HG02943 (cell line): ENCODE measurements around the gene PET100.

Experiments used
- ATAC-seq: cut with Tn5 transposase; IDR thresholded peaks from one replicate; pipeline ENCODE4 v1.9.1; 2021; ENCODE audit warnings: mild to moderate bottlenecking, low read depth, moderate library complexity; ENCODE audit not compliant: unreplicated experiment

The PET100 gene

DNA sequence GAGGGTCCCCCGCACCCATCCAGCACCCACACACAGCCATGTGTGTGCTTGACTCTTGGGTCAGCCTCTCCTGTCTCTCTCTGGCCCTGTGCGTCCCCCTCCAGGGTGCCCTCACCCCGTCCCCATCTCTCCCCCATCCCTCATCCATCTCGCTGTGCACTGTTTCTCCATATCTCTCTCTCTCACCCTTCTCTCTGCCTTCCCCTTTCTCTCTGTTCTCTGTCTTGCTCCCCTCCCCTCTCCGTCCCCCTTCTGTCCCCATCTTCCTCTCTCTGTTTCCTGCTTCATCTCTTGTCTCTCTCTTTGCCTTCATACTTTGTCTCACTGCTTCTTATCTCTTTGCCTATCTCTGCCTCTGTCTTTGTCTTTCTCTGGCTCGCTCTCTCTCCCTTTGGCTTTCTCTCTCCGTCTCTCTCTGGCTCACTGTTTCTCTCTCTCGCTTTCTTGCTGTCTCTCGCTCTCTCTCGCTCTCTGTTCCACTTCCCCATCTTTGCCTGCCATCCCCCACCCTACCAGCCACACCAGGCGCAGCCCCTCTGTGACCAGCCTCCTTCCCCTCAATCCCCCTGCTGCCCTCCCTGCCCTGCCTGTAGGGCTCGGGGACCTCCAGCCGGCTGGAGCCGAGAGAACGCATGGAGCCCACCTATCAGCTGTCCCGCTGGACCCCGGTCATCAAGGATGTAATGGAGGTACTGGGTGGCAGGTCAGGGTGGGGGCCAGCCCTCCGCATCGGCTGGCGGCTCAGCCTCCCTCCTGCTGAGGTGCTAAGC lies 16.2 kb downstream of the PET100 start:
- no peak for ATAC-seq

DNA sequence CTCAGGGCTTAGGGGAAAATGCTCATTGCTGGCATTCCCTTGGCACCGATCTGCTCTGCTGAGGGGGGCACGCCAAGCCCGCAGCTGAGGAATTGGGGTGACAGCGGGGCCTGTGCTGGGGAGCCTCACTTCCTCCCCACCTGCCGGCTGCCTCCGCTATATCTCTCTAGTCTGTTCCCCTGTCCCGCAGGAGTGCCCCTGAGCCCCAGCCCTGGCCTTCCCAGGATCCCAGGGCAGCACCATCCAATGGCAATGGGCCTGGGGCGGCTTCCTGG lies 16.8 kb downstream of the PET100 start:
- no peak for ATAC-seq

DNA sequence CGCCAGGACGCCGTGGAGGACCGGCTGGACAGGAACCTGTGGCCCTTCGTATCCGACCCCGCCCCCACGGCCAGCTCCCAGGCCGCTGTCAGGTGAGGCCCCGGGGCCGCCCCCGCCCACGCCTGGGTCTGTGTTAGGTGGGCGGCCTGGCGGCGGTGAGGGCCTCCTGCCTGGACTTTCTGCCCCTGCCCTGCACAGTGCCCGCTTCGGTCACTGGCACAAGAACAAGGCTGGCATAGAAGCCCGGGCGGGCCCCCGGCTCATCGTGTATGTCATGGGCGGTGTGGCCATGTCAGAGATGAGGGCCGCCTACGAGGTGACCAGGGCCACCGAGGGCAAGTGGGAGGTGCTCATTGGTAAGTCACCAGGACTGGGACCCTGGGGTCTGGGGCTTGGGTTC lies 17.6 kb downstream of the PET100 start:
- ATAC-seq: no peak

DNA sequence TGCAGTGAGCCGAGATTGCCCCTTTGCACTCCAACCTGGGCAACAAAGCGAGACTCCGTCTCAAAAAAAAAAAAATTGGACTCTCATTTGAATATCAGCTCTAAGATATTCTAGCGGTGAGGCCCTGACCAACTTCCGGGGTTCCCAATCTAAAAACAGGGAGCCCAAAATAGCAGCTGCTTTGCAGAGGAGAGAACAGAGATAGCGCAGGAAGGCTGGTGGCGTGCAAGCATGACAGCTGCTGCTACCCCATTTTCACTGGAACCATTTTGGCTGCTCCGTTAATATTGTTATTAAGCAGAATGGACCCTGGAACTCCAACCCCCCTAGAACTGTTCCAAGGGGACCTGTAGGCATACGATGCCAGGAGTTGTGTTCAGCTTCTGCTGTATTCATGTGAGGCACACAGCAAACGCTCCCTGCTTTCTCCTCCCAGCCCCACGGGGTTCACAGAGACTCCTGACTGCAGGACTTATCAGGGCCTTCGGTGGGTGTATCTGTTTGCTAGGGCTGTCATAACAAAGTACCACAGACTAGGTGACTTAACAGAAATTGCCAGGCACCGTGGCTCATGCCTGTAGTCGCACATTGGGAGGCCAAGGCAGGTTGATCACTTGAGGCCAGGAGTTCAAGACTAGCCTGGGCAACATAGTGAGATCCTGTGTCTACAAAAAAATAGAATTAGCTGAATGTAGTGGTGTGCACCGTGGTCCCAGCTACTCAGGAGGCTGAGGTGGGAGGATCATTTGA lies 18.8 kb downstream of the PET100 start:
- ATAC-seq: no peak

DNA sequence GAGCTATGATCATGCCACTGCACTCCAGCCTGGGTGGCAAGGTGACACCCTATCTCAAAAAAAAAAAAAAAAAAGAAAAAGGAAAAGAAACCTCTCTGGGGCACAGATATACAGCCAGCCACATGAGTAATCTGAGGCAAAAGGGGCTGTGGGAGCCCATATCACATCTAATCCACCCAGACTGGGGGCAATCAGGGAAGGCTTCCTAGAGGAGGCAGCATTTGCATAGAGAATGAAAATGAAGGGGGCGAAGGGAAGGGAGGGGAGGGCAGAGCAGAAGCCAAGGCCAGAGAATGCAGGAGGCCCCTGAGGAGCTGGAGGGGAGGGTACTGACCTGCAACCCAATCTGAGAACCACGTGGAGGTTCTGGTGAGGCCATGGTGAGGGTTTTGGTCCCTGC lies 20.6 kb downstream of the PET100 start:
- ATAC-seq: no peak

DNA sequence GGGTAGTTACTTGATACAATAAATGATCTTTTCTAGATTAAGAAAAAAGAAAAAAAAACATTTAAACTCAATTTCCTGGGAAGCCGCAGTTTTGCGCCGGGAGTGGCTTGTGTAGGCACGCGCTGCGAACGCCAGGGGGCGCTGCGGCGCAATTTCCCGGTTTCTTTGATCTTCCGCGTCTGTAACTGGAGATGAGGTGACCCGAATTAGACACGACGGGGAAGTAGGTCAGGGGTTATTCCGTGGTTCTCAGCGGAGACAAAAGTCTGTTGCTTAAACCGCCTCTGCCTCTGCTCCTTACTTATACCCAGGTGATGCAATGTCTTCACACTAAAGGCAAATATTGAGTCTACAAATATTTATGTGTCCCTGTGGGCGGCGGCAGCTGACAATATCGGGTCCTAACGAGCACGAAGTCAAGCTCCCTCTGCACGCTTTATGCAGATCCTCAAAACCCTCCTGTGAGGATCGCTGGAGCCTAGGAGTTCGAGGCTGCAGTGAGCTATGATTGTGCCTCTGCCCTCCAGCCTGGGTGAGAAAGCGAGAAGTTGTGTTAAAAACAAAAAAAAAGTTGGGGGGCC lies 22.6 kb downstream of the PET100 start:
- ATAC-seq: no peak

DNA sequence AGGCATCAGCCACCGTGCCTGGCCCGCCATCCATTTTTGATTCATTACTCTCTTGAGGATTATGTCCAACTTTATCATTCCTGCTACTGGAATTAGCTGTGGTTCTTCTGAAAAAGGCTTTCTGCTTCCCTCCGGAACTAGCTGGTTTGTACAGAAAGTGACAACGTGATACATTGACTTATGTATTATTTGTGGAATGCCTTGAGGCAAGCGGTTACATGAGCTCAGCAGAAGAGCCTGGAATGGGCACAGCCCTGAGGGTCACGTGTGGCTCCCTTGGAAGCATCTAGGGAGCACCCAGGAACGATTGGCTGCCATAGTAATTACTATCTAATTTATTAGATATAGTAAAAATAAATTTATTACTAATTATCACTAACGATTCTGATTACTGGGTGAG lies 24.8 kb downstream of the PET100 start:
- no peak for ATAC-seq

DNA sequence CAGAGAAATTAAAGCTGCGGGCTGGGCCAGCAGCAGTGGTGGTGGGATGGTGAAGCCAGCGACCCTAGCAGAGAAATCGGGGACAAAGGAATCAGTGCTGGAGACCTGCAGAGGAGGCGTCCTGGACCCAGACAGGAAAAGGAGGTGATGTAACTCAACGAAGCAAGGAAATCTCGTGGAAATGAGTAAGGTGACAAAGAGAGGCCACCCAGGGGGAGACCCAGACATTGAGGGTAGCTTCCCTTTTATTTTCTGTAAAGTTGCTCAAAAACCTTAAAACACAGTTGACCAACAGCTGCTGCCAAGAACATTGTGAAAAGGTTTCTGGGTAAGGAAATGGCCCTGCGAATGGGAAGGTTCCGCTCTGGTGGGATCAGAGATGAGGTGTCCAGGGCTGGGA lies 26.0 kb downstream of the PET100 start:
- ATAC-seq: no peak

DNA sequence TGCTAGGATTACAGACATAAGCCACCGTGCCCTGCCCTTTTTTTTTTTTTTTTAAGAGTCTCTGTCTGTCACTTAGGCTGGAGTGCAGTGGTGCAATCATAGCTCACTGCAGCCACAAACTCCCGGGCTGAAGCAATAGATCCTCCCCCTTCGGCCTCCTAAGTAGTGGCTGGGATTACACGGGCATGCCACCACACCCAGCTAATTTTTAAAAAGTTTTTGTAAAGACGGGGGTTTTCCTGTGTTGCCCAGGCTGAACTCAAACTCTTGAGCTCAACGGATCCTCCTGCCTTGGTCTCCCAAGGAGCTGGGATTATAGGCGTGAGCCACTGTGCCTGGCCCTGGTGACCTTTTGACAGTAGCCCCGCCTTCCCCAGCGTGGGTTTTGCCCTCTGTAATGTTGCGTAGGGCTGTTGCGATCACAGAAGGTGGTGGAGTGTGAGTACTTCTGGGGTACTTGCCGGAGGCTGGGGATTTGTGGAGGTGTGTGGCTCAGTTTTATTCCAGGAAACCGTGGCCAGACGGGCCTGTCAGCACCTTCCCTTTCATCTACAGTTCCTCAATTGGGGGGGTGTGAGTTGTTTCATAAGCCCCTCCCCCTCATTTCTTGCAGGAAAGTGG lies 27.6 kb downstream of the PET100 start:
- no peak for ATAC-seq

DNA sequence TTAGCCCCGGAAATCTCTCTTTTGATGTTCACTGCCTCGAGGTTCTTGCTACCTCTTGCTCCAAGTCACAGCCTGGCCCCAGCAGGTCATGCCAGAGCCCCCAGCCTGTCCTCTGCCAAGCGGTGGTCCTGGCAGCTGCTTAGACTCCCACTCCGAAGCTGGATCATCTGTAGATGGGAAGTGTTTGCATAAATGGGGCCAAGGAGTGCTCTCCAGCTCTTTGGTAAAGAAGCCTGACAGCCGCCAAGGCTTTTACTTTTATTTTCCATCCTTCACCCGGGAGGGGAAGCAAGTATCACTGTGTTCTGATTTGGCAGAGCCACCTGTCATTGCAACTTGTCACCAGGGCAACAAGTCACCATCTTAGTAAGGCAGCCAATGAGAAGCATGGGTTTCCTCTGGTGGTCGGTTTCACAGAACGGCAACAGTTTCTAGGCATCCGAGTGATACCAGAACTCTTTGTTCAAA lies 28.7 kb downstream of the PET100 start:
- no peak for ATAC-seq

DNA sequence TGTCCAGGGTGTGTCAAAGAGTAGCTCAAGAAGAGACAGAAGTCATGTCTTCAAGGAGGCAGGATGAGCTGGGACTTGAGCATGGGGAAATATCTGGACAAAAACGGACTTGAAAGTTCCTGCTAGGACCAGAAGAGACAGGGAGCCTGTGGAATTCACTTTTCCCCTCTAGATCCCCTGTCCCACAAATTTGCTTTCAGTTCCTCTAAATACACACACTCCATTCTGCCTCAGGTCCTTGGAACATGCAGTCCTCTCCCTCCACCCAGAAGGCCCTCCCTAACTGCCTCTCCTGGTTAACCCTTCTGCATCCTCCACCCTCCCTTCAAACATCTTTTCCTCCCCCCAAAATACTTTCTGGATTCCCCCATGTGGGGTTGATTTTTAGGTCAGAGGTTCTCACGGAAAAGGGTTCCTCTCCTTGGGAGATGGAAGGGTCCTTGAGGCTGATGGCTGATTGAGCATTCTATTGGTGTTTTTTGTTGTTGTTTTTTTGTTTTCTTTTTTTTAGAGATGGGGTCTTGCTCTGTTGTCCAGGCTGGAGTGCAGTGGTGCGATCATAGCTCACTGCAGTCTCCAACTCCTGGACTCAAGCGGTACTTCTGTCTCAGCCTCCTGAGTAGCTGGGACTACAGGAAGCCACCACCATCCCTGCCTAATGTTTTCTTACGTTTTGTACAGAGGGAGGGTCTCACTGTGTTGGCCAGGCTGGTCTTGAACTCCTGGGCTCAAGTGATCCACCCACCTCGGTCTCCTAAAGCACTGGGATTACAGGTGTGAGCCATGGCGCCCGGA lies 32.3 kb downstream of the PET100 start:
- ATAC-seq: no peak

DNA sequence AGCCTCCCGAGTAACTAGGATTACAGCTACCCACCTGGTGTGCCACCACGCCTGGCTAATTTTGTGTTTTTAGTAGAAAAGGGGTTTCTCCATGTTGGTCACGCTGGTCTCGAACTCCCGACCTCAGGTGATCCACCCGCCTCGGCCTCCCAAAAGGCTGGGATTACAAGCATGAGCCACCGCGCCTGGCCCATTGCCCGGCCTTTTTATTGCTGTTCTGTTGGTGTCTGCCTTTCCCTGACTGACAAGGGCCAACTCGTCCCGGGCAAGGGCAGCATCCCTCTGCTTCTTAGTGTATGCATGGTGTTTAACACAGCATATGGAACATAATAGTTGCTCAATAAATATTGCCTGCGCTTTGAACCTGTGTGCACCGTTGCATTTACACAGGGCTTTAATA lies 33.1 kb downstream of the PET100 start:
- no peak for ATAC-seq

DNA sequence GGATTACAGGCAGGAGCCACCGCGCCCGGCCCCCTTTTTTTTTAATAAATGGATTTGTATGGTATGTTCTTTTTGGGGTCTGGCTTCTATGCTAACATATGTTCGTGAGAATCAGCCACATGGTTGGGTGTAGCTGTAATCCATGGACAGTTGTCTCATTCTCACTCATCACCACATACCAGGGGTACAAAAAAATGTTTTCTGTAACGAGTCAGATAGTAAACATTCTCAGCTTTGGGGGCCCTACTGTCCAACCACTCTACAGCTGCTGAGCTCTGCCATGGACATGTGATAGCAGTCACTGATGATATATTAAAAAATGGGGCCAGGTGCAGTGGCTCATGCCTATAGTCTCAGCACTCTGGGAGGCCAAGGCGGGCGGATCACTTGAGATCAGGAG lies 34.1 kb downstream of the PET100 start:
- ATAC-seq: no peak

DNA sequence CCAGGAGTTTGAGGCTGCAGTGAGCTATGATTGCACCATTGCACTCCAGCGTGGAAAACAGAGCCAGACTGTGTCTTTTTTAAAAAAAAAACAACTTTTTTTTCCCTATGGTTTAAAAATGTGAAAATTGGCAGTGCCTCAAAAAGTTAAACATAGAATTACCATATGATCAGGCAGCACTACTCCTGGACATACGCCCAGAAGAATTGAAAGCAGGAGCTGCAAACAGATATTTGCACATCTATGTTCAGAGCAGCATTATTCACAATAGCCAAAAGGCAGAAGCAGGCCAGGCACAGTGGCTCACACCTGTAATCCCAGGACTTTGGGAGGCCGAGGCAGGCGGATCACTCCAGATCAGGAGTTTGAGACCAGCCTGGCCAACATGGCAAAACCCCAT lies 35.5 kb downstream of the PET100 start:
- no peak for ATAC-seq

DNA sequence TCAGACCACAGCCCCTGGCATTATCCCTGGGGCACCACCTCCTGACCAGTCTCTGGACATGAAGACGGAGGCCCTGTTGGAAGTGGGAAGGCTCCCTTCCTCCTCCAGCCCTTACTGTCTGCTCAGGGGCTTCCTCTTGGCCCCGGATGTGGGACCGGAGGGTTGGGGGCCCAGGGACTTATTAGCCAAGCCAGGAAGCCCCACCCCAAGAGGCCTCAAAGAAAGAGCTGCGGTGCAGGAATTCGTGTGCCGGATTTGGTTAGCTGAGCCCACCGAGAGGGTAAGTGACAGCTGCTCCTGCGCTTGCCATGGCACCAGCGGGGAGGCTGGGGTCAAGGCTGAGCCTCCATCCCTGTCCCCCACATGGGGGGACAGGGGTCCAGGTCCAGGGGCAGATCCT lies 39.2 kb downstream of the PET100 start, which contains the start of gene RETN:
RETN (plus strand) TSS at position 208 of the 400 bp plus-strand sequence. CDS start 278 bp downstream, outside the sequence.
- no peak for ATAC-seq

DNA sequence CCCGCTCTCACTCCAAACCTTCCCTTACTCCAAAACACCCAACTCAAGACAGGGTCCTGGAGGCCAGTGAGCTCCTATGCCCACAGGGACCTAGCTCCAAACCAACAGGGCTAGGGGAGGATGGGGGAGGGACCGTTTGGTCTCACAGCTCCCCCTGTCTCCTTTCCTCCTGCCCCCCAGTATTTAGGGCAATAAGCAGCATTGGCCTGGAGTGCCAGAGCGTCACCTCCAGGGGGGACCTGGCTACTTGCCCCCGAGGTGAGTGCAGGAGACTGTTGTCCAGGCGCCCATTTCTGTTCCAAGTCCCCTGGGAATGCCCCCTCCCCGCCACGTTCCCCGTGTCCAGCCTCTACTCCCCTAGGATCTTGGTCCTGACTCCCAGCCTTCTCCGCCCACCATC lies 40.0 kb downstream of the PET100 start:
- no peak for ATAC-seq

DNA sequence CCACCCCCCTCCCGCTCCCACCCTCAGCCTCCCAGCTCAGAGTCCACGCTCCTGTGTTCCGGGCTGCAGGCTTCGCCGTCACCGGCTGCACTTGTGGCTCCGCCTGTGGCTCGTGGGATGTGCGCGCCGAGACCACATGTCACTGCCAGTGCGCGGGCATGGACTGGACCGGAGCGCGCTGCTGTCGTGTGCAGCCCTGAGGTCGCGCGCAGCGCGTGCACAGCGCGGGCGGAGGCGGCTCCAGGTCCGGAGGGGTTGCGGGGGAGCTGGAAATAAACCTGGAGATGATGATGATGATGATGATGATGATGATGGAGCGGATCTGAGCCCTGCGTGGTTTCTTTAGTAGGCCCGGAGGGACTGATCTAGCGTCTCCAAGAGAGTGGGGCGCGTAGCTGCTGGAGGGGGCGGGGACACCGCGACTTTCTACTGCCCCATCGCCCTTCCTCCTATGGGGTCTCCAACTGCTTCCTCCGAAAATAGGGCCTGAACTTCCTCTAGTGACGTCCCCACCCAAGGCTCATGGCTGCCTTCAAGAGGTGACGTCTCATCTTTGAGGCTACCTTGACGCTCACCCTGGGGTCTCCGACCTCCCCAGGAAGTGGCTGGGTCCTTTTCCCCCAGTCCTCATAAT lies 40.7 kb downstream of the PET100 start:
- ATAC-seq: no peak

DNA sequence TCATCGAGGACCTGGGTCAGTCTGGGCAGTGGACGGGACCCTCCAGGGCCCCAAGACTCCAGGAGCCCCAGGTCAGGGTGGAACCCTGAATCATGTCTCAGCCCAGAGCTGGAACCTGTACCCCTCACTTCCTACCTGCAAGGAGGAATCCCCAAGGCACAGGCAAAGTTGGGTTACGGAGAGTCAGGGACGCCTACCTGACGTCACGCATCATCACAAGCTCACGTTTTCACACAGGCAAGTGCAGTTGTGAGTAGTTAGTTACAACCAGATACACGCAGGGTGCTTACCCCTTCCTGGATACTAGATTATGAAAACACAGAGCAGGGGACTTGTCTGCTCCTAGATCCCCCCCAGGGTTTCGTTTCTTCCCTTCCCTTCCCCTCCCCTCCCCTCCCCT lies 41.2 kb downstream of the PET100 start:
- ATAC-seq: no peak

DNA sequence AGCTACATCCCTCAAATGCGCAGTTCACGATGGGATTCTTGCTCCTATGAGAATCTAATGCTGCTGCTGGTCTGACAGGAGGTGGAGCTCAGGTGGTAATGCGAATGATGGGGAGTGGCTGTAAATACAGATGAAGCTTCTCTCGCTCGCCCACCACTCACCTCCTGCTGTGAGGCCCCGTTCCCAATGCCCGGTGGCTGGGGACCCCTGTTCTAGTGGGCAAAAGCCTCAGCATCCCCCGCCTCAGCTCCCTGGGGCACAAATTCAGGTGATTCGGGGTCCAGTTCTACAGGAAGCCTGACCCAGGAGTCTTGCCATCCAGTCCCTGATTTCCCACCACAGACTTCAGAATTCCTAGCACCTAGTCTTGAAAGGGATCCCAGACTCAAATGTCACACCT lies 42.9 kb downstream of the PET100 start:
- no peak for ATAC-seq
